C1 segment of cervical spinal cord (tissue), 14 donors: Measurements from ENCODE around the gene NOL4L.

Experiments
- DNase-seq, 14 donors: peaks; one replicate each; lab custom pipeline; 2025; lab: John Stamatoyannopoulos, UW

The NOL4L gene

DNA sequence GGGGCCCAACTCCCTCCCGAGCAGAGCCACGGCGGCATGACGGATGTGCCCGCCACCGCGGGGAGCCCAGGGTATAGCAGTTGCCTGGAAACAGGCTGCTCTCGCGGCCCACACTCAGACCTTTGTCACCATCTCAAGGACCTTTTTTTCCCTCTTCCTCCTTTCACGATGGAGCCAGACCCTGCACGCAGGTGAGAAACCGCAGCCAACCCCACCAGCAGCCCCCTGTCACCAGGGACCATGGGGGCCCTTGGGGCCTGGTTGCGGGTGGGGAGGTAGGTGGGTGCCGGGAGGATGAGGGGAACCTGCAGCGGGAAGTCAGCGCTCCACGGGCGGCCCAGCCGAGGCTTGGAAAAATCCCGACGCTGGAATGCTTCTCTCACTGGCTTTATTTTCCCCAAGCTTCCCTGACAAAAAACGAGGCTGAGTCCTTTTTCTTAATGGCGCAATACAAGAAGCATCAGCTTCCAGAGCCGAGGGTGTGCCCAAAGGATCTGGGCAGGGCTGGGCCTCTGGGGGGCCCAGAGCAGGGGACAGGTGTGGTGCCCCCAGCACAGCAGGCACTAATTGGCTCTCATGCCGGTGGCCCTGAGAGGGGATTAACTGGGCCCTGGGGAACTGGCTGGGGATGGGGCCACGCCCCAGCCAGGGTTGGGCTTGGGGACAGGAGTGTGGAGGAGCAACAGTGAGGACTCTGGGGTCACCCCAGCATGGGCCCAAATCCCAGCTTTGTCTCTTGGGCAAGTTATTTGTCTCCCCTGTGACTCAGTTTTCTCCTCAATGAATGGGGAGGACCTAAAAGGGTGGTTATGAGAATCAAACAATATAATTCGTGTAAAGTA is 23.9 kb downstream of the NOL4L start:
- DNase-seq, result peak in 1 of 14 donors; percentile 67

DNA sequence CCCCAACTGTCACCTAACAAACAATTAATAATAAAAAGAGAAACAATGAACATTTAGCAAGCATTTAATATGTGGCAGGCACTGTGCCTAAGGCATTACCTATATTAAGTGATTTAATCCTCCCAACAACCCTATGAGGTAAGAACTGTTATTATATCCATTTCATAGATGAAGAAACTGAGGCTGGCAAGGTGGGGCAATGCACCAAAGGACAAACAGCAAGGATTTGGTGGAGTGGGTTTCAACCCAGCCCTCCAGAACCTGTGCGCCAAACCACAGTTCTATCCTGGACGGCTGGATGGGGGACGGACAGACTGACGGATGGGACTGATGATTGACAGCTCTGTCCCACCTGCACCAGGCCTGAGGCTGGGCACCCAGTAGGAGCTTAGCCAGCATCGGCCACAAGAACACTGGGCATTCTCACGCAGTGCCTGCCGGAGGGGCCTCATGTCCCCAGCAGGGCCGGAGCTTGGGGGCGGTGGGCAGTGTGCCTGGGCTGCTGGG is 24.6 kb downstream of the NOL4L start:
- DNase-seq, result no peak

DNA sequence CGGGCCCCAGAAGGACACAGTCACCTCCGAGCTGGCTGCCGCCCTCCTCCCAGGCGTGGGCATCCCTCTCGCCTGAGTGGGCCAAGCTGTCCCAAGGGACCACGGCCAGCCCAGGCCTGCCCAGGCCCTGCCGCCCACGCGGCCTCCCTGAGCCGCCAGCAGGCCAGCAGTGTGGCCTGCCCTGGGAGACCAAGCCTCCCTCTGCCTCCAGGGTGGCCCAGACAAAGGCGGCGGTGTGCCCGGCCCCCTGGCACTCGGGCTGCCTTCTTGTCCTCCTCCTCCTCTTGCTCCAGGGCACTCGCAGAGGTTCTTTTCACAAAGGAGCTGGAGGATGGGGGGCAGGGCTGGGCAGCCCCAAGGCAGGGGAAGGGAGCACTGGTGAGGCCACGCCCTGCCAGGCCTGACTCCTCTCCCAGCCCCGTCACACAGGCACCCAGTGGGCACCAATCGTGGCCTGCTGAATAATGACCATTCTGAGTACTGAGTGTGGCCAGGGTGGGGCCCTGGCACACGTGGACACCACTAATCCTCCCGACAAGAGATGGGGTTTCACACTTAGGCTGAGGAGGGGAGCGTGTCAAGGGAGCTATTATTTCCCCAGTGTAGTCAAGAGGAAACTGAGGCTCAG is 25.3 kb downstream of the NOL4L start:
- DNase-seq, result peak in 6 of 14 donors; percentile 21 to 53 (median 35)

DNA sequence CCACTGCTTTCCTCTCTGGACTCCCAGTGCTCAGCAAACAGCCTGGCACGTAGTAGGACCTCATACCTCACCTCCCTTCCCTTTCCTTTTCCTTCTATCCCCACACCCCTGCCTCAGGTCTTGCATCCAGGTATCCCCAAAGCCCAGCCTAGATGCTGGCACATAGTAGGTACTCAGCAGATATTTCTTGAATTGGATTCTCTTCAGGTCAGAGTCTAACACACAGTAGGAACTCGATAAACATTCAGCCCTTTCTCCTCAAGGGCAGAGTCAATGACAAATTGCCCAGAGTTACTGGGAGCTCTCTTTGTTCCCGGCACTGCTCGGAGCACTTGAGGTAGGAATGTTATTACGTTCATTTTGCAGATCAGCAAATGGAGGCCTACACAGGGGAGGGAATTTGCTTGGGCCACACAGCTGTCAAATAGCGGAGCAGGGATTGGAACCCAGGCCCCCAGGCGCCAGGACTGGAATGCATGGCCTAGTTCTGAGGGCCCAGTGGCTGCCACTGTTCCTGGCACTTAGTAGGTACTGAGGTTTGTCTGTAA is 25.9 kb downstream of the NOL4L start:
- DNase-seq, result no peak

DNA sequence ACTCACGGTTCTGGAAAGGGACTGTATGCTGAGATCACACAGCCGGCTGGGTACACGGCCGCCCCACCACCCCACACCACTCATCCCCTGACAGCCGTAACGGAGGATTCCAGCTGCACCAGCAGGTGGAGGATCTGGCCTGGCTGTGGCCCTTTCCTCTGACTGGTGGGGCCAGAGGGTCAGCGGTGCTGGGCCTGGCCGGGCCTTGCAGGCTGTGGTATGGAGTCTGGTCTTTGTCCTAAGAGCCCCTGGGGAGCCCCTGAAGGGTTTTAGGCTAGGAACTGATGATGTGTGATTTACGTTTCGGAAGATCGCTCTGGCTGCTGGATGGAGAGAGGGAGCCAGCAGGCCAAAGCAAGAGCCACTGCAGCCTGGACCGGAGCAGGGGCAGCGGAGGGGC is 26.6 kb downstream of the NOL4L start:
- DNase-seq, result peak in 1 of 14 donors; percentile 36

DNA sequence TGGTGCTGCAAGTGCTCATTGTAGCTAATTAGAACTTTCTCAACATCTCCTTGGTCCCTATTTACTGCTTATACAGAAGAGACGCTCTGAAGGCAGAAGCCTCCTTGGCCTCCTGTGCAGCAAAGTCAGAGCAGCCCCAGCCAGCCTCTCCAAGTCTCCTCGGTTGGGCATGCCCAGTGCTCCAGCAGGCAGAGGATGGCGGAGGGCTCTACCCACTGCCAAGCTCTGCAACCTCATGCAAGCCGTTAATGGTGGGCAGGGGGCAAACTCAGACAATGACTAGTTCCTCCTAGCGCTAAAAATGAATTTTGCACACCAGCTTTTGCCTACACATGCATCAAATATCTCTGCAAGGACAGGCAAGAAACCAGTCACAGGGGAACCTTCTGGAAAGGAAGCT is 27.8 kb downstream of the NOL4L start:
- no peak for DNase-seq

DNA sequence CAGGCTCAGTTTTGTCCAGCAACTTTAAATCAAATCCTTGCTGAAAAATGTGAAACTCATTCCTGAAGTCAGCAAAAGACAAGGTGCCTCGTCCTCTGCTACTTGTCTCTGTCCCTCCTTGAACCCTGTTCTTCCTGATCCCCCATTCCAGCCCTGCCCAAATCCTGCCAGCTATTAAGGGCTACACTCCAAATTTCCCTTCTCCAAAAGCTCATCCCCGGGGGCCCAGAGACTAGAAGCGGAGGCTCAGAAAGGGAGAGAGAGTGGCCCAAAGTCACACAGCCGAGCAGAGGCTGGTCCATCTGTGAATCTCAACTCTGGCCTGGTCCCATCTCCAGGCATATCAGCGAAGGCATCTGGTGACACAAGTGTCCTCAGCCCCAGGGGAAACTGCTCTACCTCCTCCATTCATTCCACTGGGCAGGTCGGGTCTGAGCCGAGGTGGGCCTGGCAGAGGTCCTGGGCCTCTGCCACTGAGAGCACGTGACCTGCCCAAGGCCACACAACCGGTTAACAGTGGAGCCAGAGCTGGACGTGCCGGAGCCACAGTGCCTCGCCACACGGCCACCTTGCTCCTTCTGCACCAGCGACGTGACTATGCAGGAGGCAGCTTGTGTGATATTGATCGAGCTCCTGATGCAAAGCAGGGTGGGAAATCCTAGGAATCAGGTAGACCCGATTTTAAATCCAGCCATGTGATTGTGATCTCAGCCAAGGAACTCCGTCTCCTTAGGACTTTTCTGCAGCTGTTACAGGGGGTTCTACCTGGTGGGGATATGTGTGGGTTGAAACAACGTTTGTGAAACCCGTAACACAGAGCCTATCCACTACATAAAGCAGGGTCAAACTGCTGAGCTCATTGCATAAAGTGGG is 28.6 kb downstream of the NOL4L start:
- DNase-seq, result no peak

DNA sequence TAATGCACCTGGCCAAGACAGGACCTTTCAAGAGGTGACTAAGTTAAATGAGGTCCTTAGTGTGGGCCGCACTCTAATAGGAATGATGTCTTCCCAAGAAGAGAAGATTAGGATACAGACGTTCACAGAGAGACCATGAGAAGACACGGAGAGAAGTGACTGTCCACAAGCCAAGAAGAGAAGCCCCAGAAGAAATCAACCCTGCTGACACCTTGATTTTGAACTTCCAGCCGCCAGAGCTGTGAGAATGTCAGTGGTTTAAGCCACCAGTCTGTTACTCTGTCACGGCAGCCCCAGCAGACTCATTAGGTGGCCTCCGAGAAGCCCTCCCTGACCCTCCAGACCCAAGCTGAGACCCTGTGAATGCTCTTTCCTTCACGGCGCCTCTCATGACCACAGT is 29.5 kb downstream of the NOL4L start:
- DNase-seq, result no peak

DNA sequence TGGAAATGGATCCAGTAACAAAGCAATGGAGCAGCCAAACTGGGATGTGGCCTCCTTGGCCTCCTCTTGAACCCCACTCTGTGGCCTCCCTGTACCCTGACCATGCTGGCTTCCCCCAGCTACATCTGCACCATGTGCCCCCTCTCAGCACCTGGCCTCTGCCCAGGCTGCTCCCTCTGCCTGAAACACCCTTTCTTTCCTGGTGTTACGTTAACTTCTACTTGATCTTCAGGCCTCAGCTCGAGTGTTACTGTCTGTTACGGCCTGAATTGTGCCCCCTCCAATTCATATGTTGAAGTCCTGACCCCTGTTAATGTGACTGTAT is 30.2 kb downstream of the NOL4L start:
- DNase-seq, result no peak

DNA sequence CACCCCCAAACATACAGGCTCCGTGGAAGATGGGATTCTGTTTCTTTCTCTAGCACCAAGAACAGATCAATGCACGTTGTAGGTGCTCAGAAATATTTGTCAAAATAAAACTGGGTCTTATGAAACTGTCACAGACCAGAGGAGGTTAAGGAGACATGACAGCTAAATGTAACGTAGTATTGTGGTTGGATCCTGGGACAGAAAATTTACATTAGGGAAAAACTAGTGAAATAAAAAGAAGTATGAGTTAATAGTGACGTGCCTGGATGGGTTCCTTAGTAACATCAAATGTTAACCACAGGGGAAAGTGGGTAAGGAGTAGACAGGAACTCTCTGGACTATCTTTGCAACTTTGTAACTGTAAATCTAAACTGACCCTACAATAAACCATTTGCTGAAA is 31.5 kb downstream of the NOL4L start:
- DNase-seq, result no peak

DNA sequence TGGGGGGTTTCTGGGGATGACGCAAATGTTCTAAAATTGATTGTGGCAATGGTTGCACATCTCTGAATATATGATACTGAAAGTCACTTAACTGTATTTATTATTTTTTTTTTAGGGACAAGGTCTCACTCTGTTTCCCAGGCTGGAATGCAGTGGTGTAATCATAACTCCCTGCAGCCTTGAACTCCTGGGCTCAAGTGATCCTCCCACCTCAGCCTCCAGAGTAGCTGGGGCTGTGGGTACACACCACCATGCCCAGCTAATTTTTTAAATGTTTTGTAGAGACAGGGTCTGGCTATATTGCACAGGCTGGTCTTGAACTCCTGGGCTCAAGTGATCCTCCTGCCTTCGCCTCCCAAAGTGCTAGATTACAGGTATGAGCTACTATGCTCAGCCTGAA is 33.4 kb downstream of the NOL4L start:
- no peak for DNase-seq

DNA sequence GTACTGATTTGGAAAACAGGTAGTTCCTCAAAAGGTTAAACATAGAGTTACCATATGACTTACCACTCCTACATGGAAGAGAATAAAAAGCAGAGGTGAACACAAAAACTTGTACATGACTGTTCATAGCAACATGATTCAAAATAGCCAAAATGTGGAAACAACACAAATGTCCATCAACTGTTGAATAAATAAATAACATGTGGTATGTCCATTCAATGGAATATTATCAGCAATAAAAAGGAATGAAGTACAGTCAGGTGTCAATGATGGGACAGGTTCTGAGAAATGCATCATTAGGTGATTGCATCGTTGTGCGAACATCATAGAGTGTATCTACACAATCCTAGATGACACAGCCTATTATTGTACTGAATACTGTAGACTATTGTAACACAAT is 35.3 kb downstream of the NOL4L start:
- DNase-seq, result no peak

DNA sequence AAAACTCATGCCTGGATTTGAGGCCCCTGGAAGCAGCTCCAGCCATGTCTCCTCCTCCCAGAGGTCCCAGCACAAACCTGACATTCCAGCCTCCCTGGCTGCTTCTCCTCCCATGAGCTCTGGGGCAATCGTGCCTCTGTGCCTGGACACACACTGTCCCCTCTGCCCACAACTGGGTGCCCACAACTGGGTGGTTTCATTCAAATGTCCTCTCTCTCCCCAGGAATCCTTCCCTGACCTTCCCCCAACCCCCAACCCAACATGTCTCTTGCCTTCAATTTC is 37.4 kb downstream of the NOL4L start:
- DNase-seq, result no peak

DNA sequence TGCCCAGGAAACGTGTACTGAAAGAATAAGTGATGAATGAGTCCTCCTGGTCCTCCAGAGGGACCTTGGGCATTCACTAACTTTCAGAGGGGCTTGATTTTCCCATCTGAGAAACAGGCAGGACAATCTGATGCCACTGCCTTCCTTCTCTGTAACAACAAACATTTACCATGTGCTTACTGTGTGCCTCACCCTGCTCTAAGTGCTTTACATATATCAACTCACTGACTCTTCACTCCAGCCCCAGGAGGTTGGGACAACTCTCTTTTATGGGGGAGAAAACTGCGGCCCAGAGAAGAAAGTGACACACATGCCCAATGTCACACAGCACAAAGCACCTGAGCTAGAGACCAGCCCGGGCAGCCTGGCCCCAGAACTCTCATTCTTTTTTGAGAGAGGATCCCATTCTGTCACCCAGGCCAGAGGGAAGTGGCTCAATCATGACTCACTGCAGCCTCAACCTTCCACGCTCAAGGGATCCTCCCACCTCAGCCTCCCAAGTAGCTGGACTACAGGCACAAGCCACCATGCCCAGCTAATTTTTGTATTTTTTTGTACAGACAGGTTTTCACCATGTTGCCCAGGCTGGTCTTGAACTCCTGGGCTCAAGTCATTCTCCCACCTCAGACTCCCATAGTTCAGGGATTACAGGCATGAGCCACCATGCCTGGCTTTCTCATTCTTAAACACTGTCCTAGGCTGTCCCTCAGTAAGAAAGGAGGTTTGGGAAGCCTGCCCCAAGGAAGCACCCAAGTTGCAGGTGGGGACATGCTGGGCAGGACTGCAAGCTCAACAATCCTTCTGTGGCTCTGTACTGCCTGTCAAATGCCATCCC is 38.0 kb downstream of the NOL4L start:
- DNase-seq, result no peak

DNA sequence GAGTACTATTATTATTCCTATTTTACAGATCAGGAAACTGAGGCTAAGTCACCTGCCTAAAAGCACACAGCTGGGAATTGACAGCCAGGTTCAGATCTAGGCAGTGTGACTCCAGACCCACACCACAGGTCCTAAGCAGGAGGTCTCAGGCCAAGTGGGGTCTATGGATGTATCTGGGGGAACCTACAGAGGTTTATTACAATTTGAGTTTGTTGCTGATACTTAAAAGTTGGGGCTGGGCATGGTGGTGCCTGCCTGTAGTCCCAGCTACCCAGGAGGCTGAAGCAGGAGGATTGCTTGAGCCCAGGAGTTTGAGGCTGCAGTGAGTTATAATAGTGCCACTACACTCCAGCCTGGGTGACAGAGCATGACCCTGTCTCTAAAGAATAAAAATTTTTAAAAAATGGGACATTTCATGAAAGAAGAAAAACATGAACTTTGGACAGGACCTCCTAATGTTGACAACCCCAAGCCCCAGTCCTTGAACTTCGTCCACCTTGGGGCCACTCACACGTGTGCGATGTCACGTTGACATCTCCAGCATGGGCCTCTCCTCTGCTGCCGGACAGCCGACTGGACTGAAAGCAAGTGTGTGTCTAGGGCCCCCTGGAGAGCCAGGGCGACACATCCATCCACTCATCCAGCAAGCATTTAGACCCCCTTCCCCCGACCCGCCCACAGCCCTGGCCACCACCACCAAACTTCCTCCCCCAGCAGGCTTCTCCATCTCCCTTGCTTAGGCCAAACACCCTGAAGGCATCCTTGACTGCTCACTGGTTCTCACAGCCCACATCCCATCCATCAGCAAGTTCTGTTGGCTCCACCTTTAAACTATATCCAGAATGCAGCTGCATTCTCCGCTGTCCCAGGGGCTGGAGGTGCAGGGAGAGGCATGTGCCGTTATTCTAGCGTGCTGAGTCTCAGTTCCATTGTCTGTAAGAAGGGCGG is 40.0 kb downstream of the NOL4L start:
- no peak for DNase-seq

DNA sequence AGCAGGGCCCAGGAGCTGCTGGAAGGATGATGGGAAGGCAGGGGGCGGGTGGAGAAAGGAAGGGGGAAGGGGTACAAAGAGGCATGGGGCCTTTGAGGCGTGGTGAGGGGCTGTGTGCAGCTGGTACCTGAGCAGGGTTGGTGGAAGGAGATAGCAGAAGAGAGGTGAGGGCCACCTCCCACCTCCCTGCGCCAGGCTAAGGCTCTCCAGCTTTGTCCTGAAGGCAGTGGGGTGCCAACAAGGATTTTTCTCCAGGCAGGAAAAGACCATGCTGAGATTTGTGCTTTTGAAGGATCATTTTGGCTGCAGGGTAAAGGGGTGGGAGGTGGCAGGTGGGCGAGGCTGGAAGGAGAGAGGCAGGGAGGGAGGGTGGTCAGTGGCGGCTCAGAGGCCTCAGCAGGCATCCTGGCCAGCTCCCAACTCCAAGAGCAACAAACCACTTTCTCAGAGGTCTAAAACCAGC is 40.8 kb downstream of the NOL4L start:
- DNase-seq, result no peak

DNA sequence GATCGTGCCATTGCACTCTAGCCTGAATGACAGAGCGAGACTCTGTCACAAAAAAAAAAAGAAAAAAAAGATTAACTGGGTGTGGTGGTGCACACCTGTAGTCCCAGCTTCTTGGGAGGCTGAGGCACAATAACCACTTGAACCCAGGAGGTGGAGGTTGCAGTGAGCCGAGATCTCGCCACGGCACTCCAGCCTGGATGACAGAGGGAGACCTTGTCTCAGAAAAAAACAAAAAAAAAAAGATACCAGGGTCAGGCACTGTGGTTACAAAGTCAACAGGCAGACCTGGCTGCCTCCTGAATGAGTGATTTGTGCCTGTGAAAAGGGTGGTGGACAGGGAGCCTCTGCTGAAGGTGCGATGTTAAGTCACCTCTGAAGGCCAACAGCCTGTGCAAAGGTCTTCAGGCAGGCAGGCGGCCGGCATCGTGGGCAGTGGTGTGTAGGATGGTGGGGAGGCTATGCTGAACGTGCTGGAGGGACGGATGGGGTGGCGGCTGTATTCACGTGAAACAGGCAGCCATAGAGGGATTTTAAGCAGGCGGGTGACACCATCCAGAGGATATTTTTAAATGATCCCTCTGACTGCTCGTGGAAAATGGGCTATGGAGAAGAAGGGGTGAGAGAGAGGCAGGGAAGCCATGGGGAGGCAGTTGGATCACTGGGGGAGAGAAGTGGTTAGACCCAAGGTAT is 41.4 kb downstream of the NOL4L start:
- DNase-seq, result no peak

DNA sequence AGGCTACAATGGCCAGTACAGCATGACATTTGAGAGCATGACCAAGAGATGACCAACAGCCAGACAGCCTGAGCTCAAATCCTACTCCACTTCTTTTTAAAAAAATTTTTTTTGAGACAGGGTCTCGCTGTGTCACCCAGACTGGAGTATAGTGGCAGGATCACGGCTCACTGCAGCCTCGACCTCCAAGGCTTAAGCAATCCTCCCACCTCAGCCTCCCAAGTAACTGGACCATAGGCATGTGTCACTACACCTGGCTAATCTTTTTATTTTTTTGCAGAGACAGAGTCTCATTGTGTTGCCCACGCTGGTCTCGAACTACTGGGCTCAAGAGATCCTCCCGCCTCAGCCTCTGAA is 42.9 kb downstream of the NOL4L start:
- DNase-seq, result no peak
